AG04450 (cell line): ENCODE results near the gene NDUFS1. TPM values are rescaled to one million over a fixed set of nuclear protein-coding genes. Genes with fewer than 3 reads are reported as not detected.
"Not testable (repeated sequence)": the region's sequence is repeated elsewhere in the genome, so short reads cannot be mapped to it uniquely, and the experiment has no call there.

Experiments
- CTCF ChIA-PET: fragments of 300-600, 350-600 bp; formaldehyde crosslinking; extraction: SDS; loops from one replicate; lab custom pipeline; 2022; ENCODE audit warnings: antibody characterized with exemption, inconsistent platforms; lab: Charles Lee
- POLR2A ChIA-PET: fragments of 350-600 bp; formaldehyde crosslinking; extraction: SDS; loops from one replicate; lab custom pipeline; 2021; ENCODE audit warnings: antibody characterized with exemption, inconsistent platforms; lab: Yijun Ruan, JAX
- DNase-seq: peaks from one replicate; pipeline ENCODE4 v3.0.0-alpha.2; 2011; ENCODE audit warnings: low read depth, low spot score
- H3K27ac ChIP-seq: one replicate; pipeline ENCODE4 v1.5.1; 2012; ENCODE audit warnings: low read depth, low read length, control low read depth
- H3K27me3 ChIP-seq: one replicate; pipeline ENCODE4 v1.6.0; 2012; ENCODE audit warnings: low read length; ENCODE audit not compliant: control insufficient read depth, insufficient read depth
- H3K4me3 ChIP-seq: 2 replicates; pipeline ENCODE4 v1.5.1; 2011; ENCODE audit warnings: mild to moderate bottlenecking, low read depth, low read length, control low read depth
- H3K9me3 ChIP-seq: 2 replicates; pipeline ENCODE4 v1.5.1; 2012; ENCODE audit warnings: low read length; ENCODE audit not compliant: control insufficient read depth, insufficient read depth
- polyA plus RNA-seq: library from polyadenylated mRNA; depleted of rRNA; stranded (reverse); fragments of >200 nt; gene quantifications from 2 replicates; pipeline ENCODE4 v1.2.3, GENCODE V29; 2011
- TF ChIP-seq, protein P1 (sequence below): IDR thresholded peaks from 2 replicates; pipeline ENCODE4 v1.5.1; 2011; ENCODE audit warnings: low read depth, low read length, control low read depth, inconsistent platforms

NDUFS1 gene
- polyA plus RNA-seq, 1 experiment = 129 TPM

DNA sequence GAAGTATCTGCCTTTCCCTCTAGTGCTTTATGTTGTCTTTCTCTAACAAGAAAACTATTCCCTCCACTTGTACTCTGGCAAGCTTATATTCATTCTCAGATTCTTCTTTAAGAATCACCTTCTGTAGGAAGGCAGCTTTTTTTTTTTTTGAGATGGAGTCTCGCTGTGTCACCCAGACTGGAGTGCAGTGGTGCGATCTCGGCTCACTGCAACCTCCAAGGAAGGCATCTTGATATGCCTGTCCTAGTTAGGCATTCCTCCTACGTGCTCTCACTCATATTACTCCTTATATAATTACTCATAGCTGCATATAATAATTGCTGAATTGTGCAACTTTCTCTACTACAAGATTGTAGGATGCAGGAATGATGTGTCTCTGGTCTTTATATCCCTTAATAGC is 15.8 kb downstream of the NDUFS1 start:
- H3K27me3 ChIP-seq = no peaks in the 10 kb centered on the region
- TF ChIP-seq, protein P1, sequence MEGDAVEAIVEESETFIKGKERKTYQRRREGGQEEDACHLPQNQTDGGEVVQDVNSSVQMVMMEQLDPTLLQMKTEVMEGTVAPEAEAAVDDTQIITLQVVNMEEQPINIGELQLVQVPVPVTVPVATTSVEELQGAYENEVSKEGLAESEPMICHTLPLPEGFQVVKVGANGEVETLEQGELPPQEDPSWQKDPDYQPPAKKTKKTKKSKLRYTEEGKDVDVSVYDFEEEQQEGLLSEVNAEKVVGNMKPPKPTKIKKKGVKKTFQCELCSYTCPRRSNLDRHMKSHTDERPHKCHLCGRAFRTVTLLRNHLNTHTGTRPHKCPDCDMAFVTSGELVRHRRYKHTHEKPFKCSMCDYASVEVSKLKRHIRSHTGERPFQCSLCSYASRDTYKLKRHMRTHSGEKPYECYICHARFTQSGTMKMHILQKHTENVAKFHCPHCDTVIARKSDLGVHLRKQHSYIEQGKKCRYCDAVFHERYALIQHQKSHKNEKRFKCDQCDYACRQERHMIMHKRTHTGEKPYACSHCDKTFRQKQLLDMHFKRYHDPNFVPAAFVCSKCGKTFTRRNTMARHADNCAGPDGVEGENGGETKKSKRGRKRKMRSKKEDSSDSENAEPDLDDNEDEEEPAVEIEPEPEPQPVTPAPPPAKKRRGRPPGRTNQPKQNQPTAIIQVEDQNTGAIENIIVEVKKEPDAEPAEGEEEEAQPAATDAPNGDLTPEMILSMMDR = no peak
- H3K9me3 ChIP-seq = no peaks in the 10 kb centered on the region
- ChIA-PET CTCF (interaction anchor here (0.7 to 1.4 kb wide), 2 partner anchors 21 to 122 kb away, joined by 3 to 5 read pairs; no protein-coding TSS in a partner anchor), POLR2A (no interaction called here)
- H3K4me3 ChIP-seq = no peak overlapping the region
- H3K27ac ChIP-seq = no peak overlapping the region
- no peak for DNase-seq

GRCh38 chr2:206127656-206128055 is 31.6 kb downstream of the NDUFS1 start:
- H3K27me3 ChIP-seq = no peaks in the 10 kb centered on the region
- no peak for DNase-seq
- H3K9me3 ChIP-seq = no peaks in the 10 kb centered on the region
- ChIA-PET CTCF (interaction anchor here (0.6 kb wide), 1 partner anchor 30 kb away, joined by 4 read pairs; no protein-coding TSS in a partner anchor), POLR2A (no interaction called here)
- TF ChIP-seq, protein P1 = no peak
- no peak overlapping the region for H3K27ac ChIP-seq
- H3K4me3 ChIP-seq = no peak overlapping the region

DNA sequence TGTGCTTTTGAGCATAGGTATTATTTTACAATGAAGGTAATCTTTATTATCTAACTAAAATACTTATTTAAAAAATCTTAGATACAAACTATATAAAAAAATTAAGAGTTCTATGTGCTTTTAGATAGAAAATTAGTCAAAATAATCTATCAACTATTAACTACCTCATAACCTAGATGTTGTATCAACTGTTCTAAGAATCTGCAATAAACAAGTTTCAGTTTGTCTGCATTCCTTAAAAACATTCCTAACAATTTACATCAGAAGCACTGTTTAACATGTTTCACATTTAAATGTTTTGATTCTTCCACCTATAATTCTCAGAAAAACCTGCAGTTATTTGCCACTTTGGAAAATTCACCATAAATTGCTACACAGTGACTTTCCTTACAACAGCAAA is 33.3 kb downstream of the NDUFS1 start:
- CTCF ChIA-PET = no interaction called here

GRCh38 chr2:206122569-206122968 is 36.7 kb downstream of the NDUFS1 start:
- DNase-seq, H3K27me3 ChIP-seq, H3K4me3 ChIP-seq, POLR2A ChIA-PET, H3K27ac ChIP-seq, H3K9me3 ChIP-seq, CTCF ChIA-PET: not testable (repeated sequence)

More for the DNA sequence above, 33.3 kb downstream of the NDUFS1 start:
- Histone ChIP-seq H3K27ac (no peak overlapping the region), H3K9me3 (no peaks in the 10 kb centered on the region), H3K27me3 (no peaks in the 10 kb centered on the region), H3K4me3 (no peak overlapping the region)
- POLR2A ChIA-PET = no interaction called here
- DNase-seq = no peak
- TF ChIP-seq, protein P1 = no peak

DNA sequence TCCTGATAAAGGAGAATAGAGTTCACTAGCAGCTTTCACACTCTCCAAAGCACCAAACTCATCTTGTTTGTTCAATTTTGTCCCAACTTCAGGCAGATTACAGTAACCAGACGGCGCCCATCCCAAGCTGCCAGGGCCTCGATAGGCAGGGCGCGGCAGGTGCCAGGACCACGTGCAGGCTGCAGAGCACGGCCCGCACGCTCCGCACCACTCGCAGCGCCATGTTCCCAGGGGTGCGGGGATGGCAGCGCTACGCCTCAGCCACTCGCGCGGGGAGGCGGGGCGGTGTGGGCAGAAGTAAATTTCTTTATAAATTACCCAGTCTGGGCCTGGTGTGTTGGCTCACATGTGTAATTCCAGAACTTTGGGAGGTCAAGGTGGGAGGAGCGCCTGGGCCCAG is 43.0 kb downstream of the NDUFS1 start:
- DNase-seq = no peak
- POLR2A ChIA-PET = interaction anchor here (0.6 kb wide), 1 partner anchor 32 kb away, joined by 7 read pairs; no protein-coding TSS in a partner anchor
- H3K27me3 ChIP-seq = no peaks in the 10 kb centered on the region

More for the DNA sequence above, 43.0 kb downstream of the NDUFS1 start:
- CTCF ChIA-PET = no interaction called here
- no peak overlapping the region for H3K4me3 ChIP-seq
- TF ChIP-seq, protein P1 = no peak
- no peak overlapping the region for H3K27ac ChIP-seq
- peaks cover 3% of the 10 kb centered on the region for H3K9me3 ChIP-seq
